SKM-1 (cell line): ENCODE data around the gene MRPL23.
"Not testable (repeated sequence)": the region's sequence is repeated elsewhere in the genome, so short reads cannot be mapped to it uniquely, and the experiment has no call there.

Source experiments
- DNase-seq: peaks from one replicate; lab custom pipeline; 2025; ENCODE audit not compliant: unreplicated experiment; lab: John Stamatoyannopoulos, UW

The MRPL23 gene

GRCh38 chr11:1932681-1933080, 14.5 kb upstream of the MRPL23 start:
- DNase-seq, result no peak

- DNase-seq, result no peak
Observed at GRCh38 chr11:1933416-1934334, 13.5 kb upstream of the MRPL23 start.

GRCh38 chr11:1934335-1935155, 12.6 kb upstream of the MRPL23 start:
- no peak for DNase-seq

GRCh38 chr11:1935156-1936071, 11.7 kb upstream of the MRPL23 start:
- DNase-seq, result no peak

GRCh38 chr11:1936072-1936780, 10.9 kb upstream of the MRPL23 start:
- DNase-seq, result no peak

- DNase-seq, result no peak
Observed at GRCh38 chr11:1936781-1937615, 10.1 kb upstream of the MRPL23 start.

GRCh38 chr11:1937616-1938342, 9.4 kb upstream of the MRPL23 start:
- DNase-seq, result no peak

- no peak for DNase-seq
Observed at GRCh38 chr11:1938343-1939005, 8.7 kb upstream of the MRPL23 start.

- DNase-seq, result no peak
Observed at GRCh38 chr11:1939006-1939625, 8.0 kb upstream of the MRPL23 start.

- DNase-seq, result not testable (repeated sequence)
Observed at GRCh38 chr11:1939788-1940187, 7.3 kb upstream of the MRPL23 start.

GRCh38 chr11:1942558-1943260, 4.4 kb upstream of the MRPL23 start:
- DNase-seq, result no peak

GRCh38 chr11:1943576-1943975, 3.6 kb upstream of the MRPL23 start:
- no peak for DNase-seq

GRCh38 chr11:1943977-1944376, 3.2 kb upstream of the MRPL23 start:
- no peak for DNase-seq

- DNase-seq, result no peak
Observed at GRCh38 chr11:1947592-1948237, 583 bp downstream of the MRPL23 start.

GRCh38 chr11:1948389-1948788, 1.3 kb downstream of the MRPL23 start:
- DNase-seq, result no peak

GRCh38 chr11:1949302-1949701, 2.2 kb downstream of the MRPL23 start:
- no peak for DNase-seq

GRCh38 chr11:1949922-1950321, 2.8 kb downstream of the MRPL23 start:
- no peak for DNase-seq
